ENCODE results near the gene PRKAR1A.

GRCh38 chr17:68491381-68492231 lies 20.6 kb upstream of the PRKAR1A start:
- no peak for TF ChIP-seq EZH2 (IDR thresholded peaks at IDR 0.05)
- no peak for TF ChIP-seq POLR2AphosphoS5 (IDR thresholded peaks at IDR 0.05; ENCODE audit: borderline replicate concordance, low read depth, low read length)

All from SK-N-MC (cell line).